GM12891 (cell line): Measurements from ENCODE around the gene KCNK2.

Source experiments
- POLR2A ChIP-seq: IDR thresholded peaks from 2 replicates; pipeline ENCODE4 v1.6.1; 2011; ENCODE audit warnings: low read depth, low read length, control low read depth
- POLR2AphosphoS5 ChIP-seq: IDR thresholded peaks from 2 replicates; pipeline ENCODE4 v1.6.1; 2011; ENCODE audit warnings: low read depth, low read length, control low read depth
- TAF1 ChIP-seq: IDR thresholded peaks from 2 replicates; pipeline ENCODE4 v1.6.1; 2011; ENCODE audit warnings: low read depth, low read length, control low read depth

DNA sequence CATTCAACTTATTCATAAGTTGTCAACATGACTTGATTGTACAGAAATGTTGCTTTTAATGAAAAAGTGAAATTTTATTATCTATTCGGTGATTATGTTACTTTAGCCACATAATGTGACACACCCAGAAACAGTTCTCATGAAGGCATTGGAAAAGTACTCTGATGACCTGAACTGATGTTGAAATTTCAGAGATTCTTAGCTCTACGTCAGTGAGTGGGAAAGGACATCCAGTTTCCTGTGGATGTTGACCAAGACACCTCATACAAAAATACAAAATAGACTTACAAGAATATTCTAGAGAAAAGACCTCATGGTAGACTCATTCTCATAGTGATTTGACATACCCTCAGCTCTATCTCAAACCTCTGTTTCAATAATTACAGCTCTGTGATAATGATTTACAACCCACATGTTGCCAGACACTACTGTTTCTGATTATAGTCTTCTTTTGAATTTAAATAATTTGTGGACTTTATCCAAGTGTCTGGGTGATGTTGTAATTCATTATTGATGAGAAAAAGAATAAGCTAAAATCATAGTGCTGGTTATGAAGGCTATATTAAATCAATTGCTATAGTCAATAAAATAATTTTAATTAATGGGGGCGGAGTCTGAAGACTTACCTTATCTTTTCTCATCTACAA lies 37.3 kb downstream of the KCNK2 start:
- TF ChIP-seq TAF1 (no peak), POLR2A (no peak), POLR2AphosphoS5 (no peak)
